HepG2 (cell line): ENCODE results near the gene SPIRE1. TPM values are rescaled to one million over a fixed set of nuclear protein-coding genes. Genes with fewer than 3 reads are reported as not detected.
A peak's percentile ranks its signal among the peaks of the same experiment; 100 is the strongest.

Experiments
- KDM2A ChIP-seq: sonication (generic); formaldehyde crosslinking; IDR thresholded peaks from 2 replicates; pipeline ENCODE4 v1.4.0; 2020; ENCODE audit warnings: low read depth, missing genetic modification reagents, borderline replicate concordance
- NCOR1 ChIP-seq: fragments of 200-600 bp; sonication (generic); IDR thresholded peaks from 2 replicates; pipeline ENCODE4 v1.7.0; 2017; ENCODE audit warnings: antibody characterized with exemption, low read length, borderline replicate concordance
- NR2F2 ChIP-seq: IDR thresholded peaks from 2 replicates; pipeline ENCODE4 v1.6.1; 2012; ENCODE audit warnings: low read depth, inconsistent platforms, borderline replicate concordance
- PRPF4 ChIP-seq: fragments of 200-400 bp; formaldehyde crosslinking; IDR thresholded peaks from 2 replicates; pipeline ENCODE4 v1.6.1; 2016; ENCODE audit warnings: low read length, low read depth; ENCODE audit not compliant: poor library complexity, severe bottlenecking
- RAD21 ChIP-seq: fragments of 450-650 bp; formaldehyde crosslinking; IDR thresholded peaks from 2 replicates; pipeline ENCODE4 v1.5.0; 2020; ENCODE audit warnings: mild to moderate bottlenecking
- REL ChIP-seq: sonication (generic); formaldehyde crosslinking; conservative IDR thresholded peaks from 2 replicates; pipeline ENCODE4 v1.8.0; 2022; ENCODE audit warnings: mild to moderate bottlenecking, missing genetic modification reagents, moderate library complexity
- YEATS2 ChIP-seq: sonication (generic); formaldehyde crosslinking; IDR thresholded peaks from 2 replicates; pipeline ENCODE4 v1.4.0; 2020; ENCODE audit warnings: missing genetic modification reagents, borderline replicate concordance
- ZIK1 ChIP-seq: sonication (generic); formaldehyde crosslinking; IDR thresholded peaks from 2 replicates; pipeline ENCODE4 v1.5.0; 2020; ENCODE audit warnings: mild to moderate bottlenecking, low read depth, missing genetic modification reagents, borderline replicate concordance
- ZKSCAN1 ChIP-seq: fragments of 150-350 bp; IDR thresholded peaks from 2 replicates; pipeline ENCODE4 v1.6.1; 2014; ENCODE audit warnings: low read length
- ZNF326 ChIP-seq: sonication (generic); formaldehyde crosslinking; IDR thresholded peaks from 2 replicates; pipeline ENCODE4 v1.4.0; 2020; ENCODE audit warnings: missing genetic modification reagents, borderline replicate concordance
- ZNF407 ChIP-seq: sonication (generic); formaldehyde crosslinking; IDR thresholded peaks from one replicate; pipeline ENCODE4 v1.5.1; 2020; ENCODE audit warnings: mild to moderate bottlenecking, missing genetic modification reagents; ENCODE audit errors: not compliant biosample characterization
- ZNF563 ChIP-seq: sonication (generic); formaldehyde crosslinking; IDR thresholded peaks from 2 replicates; pipeline ENCODE4 v1.8.0; 2022; ENCODE audit warnings: mild to moderate bottlenecking, moderate library complexity, missing genetic modification reagents
- ZNF703 ChIP-seq: sonication (generic); formaldehyde crosslinking; IDR thresholded peaks from 2 replicates; pipeline ENCODE4 v1.5.1; 2020; ENCODE audit warnings: missing genetic modification reagents, mild to moderate bottlenecking, moderate library complexity, borderline replicate concordance
- ZNF724P ChIP-seq: sonication (generic); formaldehyde crosslinking; IDR thresholded peaks from 2 replicates; pipeline ENCODE4 v1.8.0; 2022; ENCODE audit warnings: missing genetic modification reagents, borderline replicate concordance
- ZNF788 ChIP-seq: sonication (generic); formaldehyde crosslinking; IDR thresholded peaks from 2 replicates; pipeline ENCODE4 v1.5.0; 2020; ENCODE audit warnings: mild to moderate bottlenecking, missing genetic modification reagents, borderline replicate concordance
- ZNF839 ChIP-seq: sonication (generic); formaldehyde crosslinking; IDR thresholded peaks from 2 replicates; pipeline ENCODE4 v1.4.0; 2020; ENCODE audit warnings: missing genetic modification reagents, mild to moderate bottlenecking, borderline replicate concordance
- polyA plus RNA-seq, 8 experiments: library from polyadenylated mRNA; depleted of rRNA in 3 of 8; stranded (reverse) in 7 of 8; unstranded in 1 of 8; fragments of >200 nt; fragmentation: Illumina TruSeq in 4 of 8; extraction: Trizol in 4 of 8; gene quantifications; 2 replicates each; pipeline versions ENCODE4 v1.2.1 to v1.2.3, GENCODE V29; 2011 to 2016; ENCODE audit warnings: low read depth in 4 of 8, missing spikeins in 1 of 8, mixed read lengths in 1 of 8; ENCODE audit not compliant: insufficient read depth in 1 of 8
- total RNA-seq, 5 experiments: library from RNA; depleted of rRNA; stranded (reverse); fragments of >200 nt; fragmentation: Illumina TruSeq; extraction: Trizol; gene quantifications; 2 replicates each; pipeline ENCODE4 v1.2.3, GENCODE V29; 2016; ENCODE audit warnings: low read depth in 1 of 5
- TF ChIP-seq, protein P1 (sequence below): sonication (generic); formaldehyde crosslinking; IDR thresholded peaks from 2 replicates; pipeline ENCODE4 v1.5.0; 2020; ENCODE audit warnings: mild to moderate bottlenecking, missing genetic modification reagents, borderline replicate concordance

Gene SPIRE1
- total and polyA plus RNA-seq, 2 of the 13 experiments (the other 11 are each of a cell fraction or from before 2014, with no cell fraction given) = 9.9 to 21.3 TPM

DNA sequence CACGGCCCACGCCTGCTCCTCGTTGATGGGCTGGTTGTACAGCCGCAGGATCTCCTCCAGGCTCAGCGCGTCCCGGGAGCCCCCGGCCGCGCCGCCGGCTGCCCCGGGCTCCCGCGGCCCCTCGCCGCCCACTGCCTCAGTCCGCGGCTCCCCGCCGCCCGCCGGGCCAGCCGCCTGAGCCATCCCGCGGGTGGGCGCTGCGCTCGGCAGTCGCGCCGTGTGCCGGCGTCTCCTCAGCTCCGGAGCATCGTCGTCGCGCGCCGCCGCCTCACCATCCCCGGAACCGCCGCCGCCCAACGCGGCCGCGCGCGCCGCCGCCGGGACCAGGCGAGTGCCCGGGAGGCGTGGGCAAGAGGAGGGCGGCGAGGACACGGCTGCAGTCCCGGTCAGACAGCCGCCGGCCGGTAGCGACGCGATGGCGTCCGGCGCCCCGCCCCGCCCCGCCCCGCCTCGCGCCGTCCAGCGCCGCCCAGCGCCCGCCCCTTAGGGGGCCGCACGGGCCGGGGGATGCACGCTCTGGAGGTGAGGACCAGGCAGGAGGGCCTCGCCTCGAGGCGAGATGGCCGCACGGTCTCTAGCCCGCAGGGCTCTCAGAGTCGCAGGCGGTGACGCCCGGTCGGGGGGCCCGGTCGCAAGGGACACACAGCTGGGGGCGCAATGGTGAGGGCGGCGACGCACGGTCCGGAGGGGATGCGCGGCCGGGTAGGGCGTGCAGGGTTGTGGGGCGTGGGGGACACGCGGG lies at the start of gene SPIRE1 (continued):
- TF ChIP-seq ZNF407 (no peak), YEATS2 (CRISPR knock-in tag) (no peak), ZKSCAN1 (no peak), ZNF563 (CRISPR knock-in tag) (no peak), NR2F2 (no peak), ZNF703 (CRISPR knock-in tag) (no peak), ZNF326 (no peak), REL (CRISPR knock-in tag) (no peak), ZNF839 (CRISPR knock-in tag) (no peak), RAD21 (CRISPR knock-in tag) (no peak), ZIK1 (no peak), ZNF724P (CRISPR knock-in tag) (no peak), PRPF4 (no peak), ZNF788 (no peak), KDM2A (CRISPR knock-in tag) (peak; percentile 40; the same call in 1 of the 2 replicates), NCOR1 (no peak)
- TF ChIP-seq, protein P1, sequence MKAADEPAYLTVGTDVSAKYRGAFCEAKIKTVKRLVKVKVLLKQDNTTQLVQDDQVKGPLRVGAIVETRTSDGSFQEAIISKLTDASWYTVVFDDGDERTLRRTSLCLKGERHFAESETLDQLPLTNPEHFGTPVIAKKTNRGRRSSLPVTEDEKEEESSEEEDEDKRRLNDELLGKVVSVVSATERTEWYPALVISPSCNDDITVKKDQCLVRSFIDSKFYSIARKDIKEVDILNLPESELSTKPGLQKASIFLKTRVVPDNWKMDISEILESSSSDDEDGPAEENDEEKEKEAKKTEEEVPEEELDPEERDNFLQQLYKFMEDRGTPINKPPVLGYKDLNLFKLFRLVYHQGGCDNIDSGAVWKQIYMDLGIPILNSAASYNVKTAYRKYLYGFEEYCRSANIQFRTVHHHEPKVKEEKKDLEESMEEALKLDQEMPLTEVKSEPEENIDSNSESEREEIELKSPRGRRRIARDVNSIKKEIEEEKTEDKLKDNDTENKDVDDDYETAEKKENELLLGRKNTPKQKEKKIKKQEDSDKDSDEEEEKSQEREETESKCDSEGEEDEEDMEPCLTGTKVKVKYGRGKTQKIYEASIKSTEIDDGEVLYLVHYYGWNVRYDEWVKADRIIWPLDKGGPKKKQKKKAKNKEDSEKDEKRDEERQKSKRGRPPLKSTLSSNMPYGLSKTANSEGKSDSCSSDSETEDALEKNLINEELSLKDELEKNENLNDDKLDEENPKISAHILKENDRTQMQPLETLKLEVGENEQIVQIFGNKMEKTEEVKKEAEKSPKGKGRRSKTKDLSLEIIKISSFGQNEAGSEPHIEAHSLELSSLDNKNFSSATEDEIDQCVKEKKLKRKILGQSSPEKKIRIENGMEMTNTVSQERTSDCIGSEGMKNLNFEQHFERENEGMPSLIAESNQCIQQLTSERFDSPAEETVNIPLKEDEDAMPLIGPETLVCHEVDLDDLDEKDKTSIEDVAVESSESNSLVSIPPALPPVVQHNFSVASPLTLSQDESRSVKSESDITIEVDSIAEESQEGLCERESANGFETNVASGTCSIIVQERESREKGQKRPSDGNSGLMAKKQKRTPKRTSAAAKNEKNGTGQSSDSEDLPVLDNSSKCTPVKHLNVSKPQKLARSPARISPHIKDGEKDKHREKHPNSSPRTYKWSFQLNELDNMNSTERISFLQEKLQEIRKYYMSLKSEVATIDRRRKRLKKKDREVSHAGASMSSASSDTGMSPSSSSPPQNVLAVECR (CRISPR knock-in tag) = no peak
